Adrenal gland (tissue), 5 donors: Measurements from ENCODE around the gene TMEM200A.

Experiments
- CTCF ChIP-seq, 6 experiments: fragments of 450-650 bp in 4 of 6; fragments of 200-600 bp in 2 of 6; sonication (generic) in 1 of 6; IDR thresholded peaks; 1 replicate in 5 of 6; 2 replicates in 1 of 6; pipeline versions ENCODE4 v1.5.1 to v1.8.0; 2016 to 2021; ENCODE audit warnings: antibody characterized with exemption in 6 of 6, mild to moderate bottlenecking in 2 of 6, moderate library complexity in 1 of 6
- POLR2A ChIP-seq, 2 donors: fragments of 450-650 bp; IDR thresholded peaks; one replicate each; pipeline ENCODE4 v1.6.1; 2017; ENCODE audit warnings: antibody characterized with exemption in 2 of 2, mild to moderate bottlenecking in 2 of 2, moderate library complexity in 1 of 2
- donor health status: DM: no; HTN: no; CAD: no.

GRCh38 chr6:130393306-130393705 is 27.5 kb downstream of the TMEM200A start:
- TF ChIP-seq CTCF (IDR thresholded peaks at IDR 0.05) (no peak), POLR2A (IDR thresholded peaks at IDR 0.05) (no peak)
